Measurements from ENCODE around the gene ENPP1.

DNA sequence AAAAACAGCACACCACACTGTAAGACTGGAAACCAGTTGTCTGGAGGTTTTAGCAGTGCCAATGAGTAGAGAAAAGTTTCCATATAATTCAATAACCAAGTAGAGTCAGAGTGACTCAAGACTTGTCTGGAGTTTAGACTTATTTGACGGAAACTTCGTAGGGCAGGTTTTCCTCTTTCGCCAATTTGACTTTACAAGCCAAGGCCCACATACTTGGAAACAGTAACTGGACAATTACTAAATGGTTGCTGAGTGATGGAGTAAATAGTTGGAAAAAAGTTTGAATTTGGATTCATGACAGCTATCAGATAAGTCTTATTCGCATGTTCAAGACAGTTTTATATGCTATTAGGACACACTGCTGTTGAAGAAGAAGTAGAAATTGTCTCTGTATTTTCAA is 48.9 kb upstream of the ENPP1 start:
- TF ChIP-seq CTCF (IDR thresholded peaks at IDR 0.05) (no peak), POLR2A (IDR thresholded peaks at IDR 0.05) (no peak)
